H9 (cell line): ENCODE data around the gene CNGA4. TPM values are rescaled to one million over a fixed set of nuclear protein-coding genes. Genes with fewer than 3 reads are reported as not detected.

ENCODE experiments used
- DNase-seq: peaks from one replicate; pipeline ENCODE4 v3.0.0-alpha.2; 2017
- H2AFZ ChIP-seq: one replicate; pipeline ENCODE4 v1.6.1; 2013; ENCODE audit warnings: mild to moderate bottlenecking, low read length, control low read depth, moderate library complexity
- H2AK5ac ChIP-seq: 2 replicates; pipeline ENCODE4 v1.6.1; 2013; ENCODE audit warnings: low read length, control low read depth, mixed read lengths; ENCODE audit not compliant: insufficient read length
- H2BK120ac ChIP-seq: one replicate; pipeline ENCODE4 v1.6.1; 2013; ENCODE audit warnings: low read depth, mild to moderate bottlenecking, low read length, control low read depth, inconsistent platforms; ENCODE audit not compliant: poor library complexity, severe bottlenecking
- H2BK12ac ChIP-seq: 2 replicates; pipeline ENCODE4 v1.6.1; 2013; ENCODE audit warnings: low read length, control low read depth, mixed read lengths, low read depth; ENCODE audit not compliant: insufficient read length
- H2BK15ac ChIP-seq: 2 replicates; pipeline ENCODE4 v1.6.1; 2013; ENCODE audit warnings: low read depth, low read length, control low read depth
- H2BK20ac ChIP-seq: one replicate; pipeline ENCODE4 v1.6.1; 2013; ENCODE audit warnings: low read depth, mild to moderate bottlenecking, low read length, control low read depth, inconsistent platforms; ENCODE audit not compliant: poor library complexity, severe bottlenecking
- H2BK5ac ChIP-seq: 2 replicates; pipeline ENCODE4 v1.6.1; 2013; ENCODE audit warnings: low read length, control low read depth, mixed read lengths; ENCODE audit not compliant: insufficient read length
- H3K14ac ChIP-seq: 2 replicates; pipeline ENCODE4 v1.6.1; 2013; ENCODE audit warnings: low read length, control low read depth; ENCODE audit not compliant: insufficient read depth
- H3K18ac ChIP-seq: 2 replicates; pipeline ENCODE4 v1.6.1; 2013; ENCODE audit warnings: low read depth, mild to moderate bottlenecking, mixed read lengths, low read length, control low read depth; ENCODE audit not compliant: insufficient read length
- H3K23ac ChIP-seq: 2 replicates; pipeline ENCODE4 v1.6.1; 2013; ENCODE audit warnings: low read length, control low read depth, mixed read lengths, low read depth; ENCODE audit not compliant: insufficient read length
- H3K23me2 ChIP-seq: 2 replicates; pipeline ENCODE4 v1.6.1; 2013; ENCODE audit warnings: low read depth, mild to moderate bottlenecking, mixed read lengths, low read length, control low read depth; ENCODE audit not compliant: insufficient read length, poor library complexity, severe bottlenecking
- H3K27ac ChIP-seq: 2 replicates; pipeline ENCODE4 v1.5.1; 2013; ENCODE audit warnings: low read length, control low read depth, mixed read lengths, low read depth; ENCODE audit not compliant: insufficient read length
- H3K27me3 ChIP-seq: 2 replicates; pipeline ENCODE4 v1.6.1; 2013; ENCODE audit warnings: low read length, control low read depth, inconsistent platforms; ENCODE audit not compliant: insufficient read depth
- H3K4ac ChIP-seq: 2 replicates; pipeline ENCODE4 v1.6.1; 2013; ENCODE audit warnings: low read depth, mild to moderate bottlenecking, control low read depth, inconsistent platforms, low read length, moderate library complexity
- H3K4me1 ChIP-seq: 2 replicates; pipeline ENCODE4 v1.6.1; 2013; ENCODE audit warnings: low read length, control low read depth, inconsistent platforms; ENCODE audit not compliant: insufficient read depth
- H3K4me2 ChIP-seq: 2 replicates; pipeline ENCODE4 v1.6.1; 2013; ENCODE audit warnings: low read length, control low read depth, mixed read lengths; ENCODE audit not compliant: insufficient read length, insufficient read depth
- H3K56ac ChIP-seq: 2 replicates; pipeline ENCODE4 v1.6.1; 2013; ENCODE audit warnings: low read depth, mild to moderate bottlenecking, mixed read lengths, low read length, control low read depth; ENCODE audit not compliant: insufficient read length
- H3K79me1 ChIP-seq: 2 replicates; pipeline ENCODE4 v1.6.1; 2013; ENCODE audit warnings: low read depth, mild to moderate bottlenecking, moderate library complexity, low read length, control low read depth, inconsistent platforms; ENCODE audit not compliant: insufficient read depth, poor library complexity, severe bottlenecking
- H3K79me2 ChIP-seq: 2 replicates; pipeline ENCODE4 v1.6.1; 2013; ENCODE audit warnings: low read length, control low read depth, inconsistent platforms; ENCODE audit not compliant: insufficient read depth
- H3K9ac ChIP-seq: 2 replicates; pipeline ENCODE4 v1.6.1; 2013; ENCODE audit warnings: low read length, control low read depth, mixed read lengths; ENCODE audit not compliant: insufficient read length; ENCODE audit errors: extremely low read depth
- H3K9me3 ChIP-seq: one replicate; pipeline ENCODE4 v1.6.1; 2013; ENCODE audit warnings: low read depth, low read length, inconsistent platforms; ENCODE audit not compliant: control insufficient read depth
- H3T11ph ChIP-seq: one replicate; pipeline ENCODE4 v1.6.1; 2013; ENCODE audit warnings: mild to moderate bottlenecking, low read length, control low read depth, inconsistent platforms
- H4K20me1 ChIP-seq: one replicate; pipeline ENCODE4 v1.6.1; 2013; ENCODE audit not compliant: control insufficient read depth, insufficient read length, insufficient read depth
- H4K5ac ChIP-seq: 2 replicates; pipeline ENCODE4 v1.6.1; 2013; ENCODE audit warnings: low read depth, mild to moderate bottlenecking, mixed read lengths, low read length, control low read depth; ENCODE audit not compliant: insufficient read length
- H4K8ac ChIP-seq: replicated peaks from 2 replicates; pipeline ENCODE4 v1.6.1; 2013; ENCODE audit warnings: low read length, control low read depth, mixed read lengths, low read depth; ENCODE audit not compliant: insufficient read length
- H4K91ac ChIP-seq: 2 replicates; pipeline ENCODE4 v1.6.1; 2013; ENCODE audit warnings: low read depth, mild to moderate bottlenecking, moderate library complexity, mixed read lengths, low read length, control low read depth; ENCODE audit not compliant: insufficient read length
- H3K27ac Mint-ChIP-seq, 3 experiments: 2 replicates in 2 of 3; 3 replicates in 1 of 3; pipeline ENCODE4 v1.8.0; 2020 to 2021; ENCODE audit warnings: mixed read lengths in 3 of 3, mild to moderate bottlenecking in 1 of 3, moderate library complexity in 1 of 3
- H3K27me3 Mint-ChIP-seq: 2 replicates; pipeline ENCODE4 v1.8.0; 2021; ENCODE audit warnings: low read depth, mild to moderate bottlenecking, moderate library complexity, mixed read lengths
- H3K36me3 Mint-ChIP-seq, 3 experiments: 2 replicates in 2 of 3; 3 replicates in 1 of 3; pipeline ENCODE4 v1.8.0; 2020 to 2021; ENCODE audit warnings: low read depth in 3 of 3, mixed read lengths in 3 of 3; ENCODE audit not compliant: insufficient read depth in 1 of 3
- H3K4me1 Mint-ChIP-seq, 2 experiments: 2 replicates each; pipeline ENCODE4 v1.8.0; 2020; ENCODE audit warnings: mixed read lengths in 2 of 2
- H3K4me3 Mint-ChIP-seq, 2 experiments: 2 replicates in 1 of 2; 3 replicates in 1 of 2; pipeline ENCODE4 v1.8.0; 2020 to 2021; ENCODE audit warnings: mild to moderate bottlenecking in 2 of 2, mixed read lengths in 2 of 2, moderate library complexity in 1 of 2
- H3K9me3 Mint-ChIP-seq, 2 experiments: 2 replicates in 1 of 2; 3 replicates in 1 of 2; pipeline ENCODE4 v1.8.0; 2020; ENCODE audit warnings: mild to moderate bottlenecking in 2 of 2, mixed read lengths in 2 of 2, moderate library complexity in 1 of 2
- WGBS: extraction: QIAGEN DNeasy Blood & Tissue Kit; methylation state at CpG from one replicate; pipeline ENCODE4 v1.1.7; 2013; ENCODE audit warnings: missing lambda C conversion rate, low lambda C conversion rate, mixed read lengths; ENCODE audit not compliant: insufficient read length; ENCODE audit errors: extremely low coverage; 5-methylcytosine and 5-hydroxymethylcytosine counted together
- total RNA-seq: library from RNA; stranded (reverse); gene quantifications from 2 replicates; pipeline ENCODE4 v1.2.1, GENCODE V29; 2021
- TF ChIP-seq, protein P1 (sequence below): fragments of 200-600 bp; sonication (generic); conservative IDR thresholded peaks from 3 replicates; pipeline ENCODE4 v1.8.0; 2021; ENCODE audit warnings: antibody characterized with exemption, mild to moderate bottlenecking

Gene CNGA4
- total RNA-seq, 1 experiment from 2014 or later = 0.11 TPM

- no peak overlapping the region for H2BK5ac ChIP-seq
- Mint-ChIP-seq H3K36me3 (peaks cover 5 to 28% (median 17%) of the 10 kb centered on the region in 3 experiments; a peak in 4 of 7 replicates), H3K9me3 (no peaks in the 10 kb centered on the region), H3K4me3 (no peak overlapping the region), H3K27me3 (no peaks in the 10 kb centered on the region), H3K4me1 (no peaks in the 10 kb centered on the region), H3K27ac (no peak overlapping the region)
- no peak overlapping the region for H4K5ac ChIP-seq
- no peak overlapping the region for H2BK12ac ChIP-seq
- H3K56ac ChIP-seq = no peak overlapping the region
- no peak overlapping the region for H2AFZ ChIP-seq
- TF ChIP-seq, protein P1, sequence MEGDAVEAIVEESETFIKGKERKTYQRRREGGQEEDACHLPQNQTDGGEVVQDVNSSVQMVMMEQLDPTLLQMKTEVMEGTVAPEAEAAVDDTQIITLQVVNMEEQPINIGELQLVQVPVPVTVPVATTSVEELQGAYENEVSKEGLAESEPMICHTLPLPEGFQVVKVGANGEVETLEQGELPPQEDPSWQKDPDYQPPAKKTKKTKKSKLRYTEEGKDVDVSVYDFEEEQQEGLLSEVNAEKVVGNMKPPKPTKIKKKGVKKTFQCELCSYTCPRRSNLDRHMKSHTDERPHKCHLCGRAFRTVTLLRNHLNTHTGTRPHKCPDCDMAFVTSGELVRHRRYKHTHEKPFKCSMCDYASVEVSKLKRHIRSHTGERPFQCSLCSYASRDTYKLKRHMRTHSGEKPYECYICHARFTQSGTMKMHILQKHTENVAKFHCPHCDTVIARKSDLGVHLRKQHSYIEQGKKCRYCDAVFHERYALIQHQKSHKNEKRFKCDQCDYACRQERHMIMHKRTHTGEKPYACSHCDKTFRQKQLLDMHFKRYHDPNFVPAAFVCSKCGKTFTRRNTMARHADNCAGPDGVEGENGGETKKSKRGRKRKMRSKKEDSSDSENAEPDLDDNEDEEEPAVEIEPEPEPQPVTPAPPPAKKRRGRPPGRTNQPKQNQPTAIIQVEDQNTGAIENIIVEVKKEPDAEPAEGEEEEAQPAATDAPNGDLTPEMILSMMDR = no peak
- H3K9me3 ChIP-seq = no peaks in the 10 kb centered on the region
- H4K20me1 ChIP-seq = no peaks in the 10 kb centered on the region
- no peak overlapping the region for H2BK120ac ChIP-seq
- H3K14ac ChIP-seq = no peak overlapping the region
- no peak overlapping the region for H3K9ac ChIP-seq
- no peaks in the 10 kb centered on the region for H3K4me1 ChIP-seq
- H3T11ph ChIP-seq = no peak overlapping the region
- no peak overlapping the region for H3K18ac ChIP-seq
- no peak overlapping the region for H2BK20ac ChIP-seq
- H3K27ac ChIP-seq = no peak overlapping the region
- H2BK15ac ChIP-seq = no peak overlapping the region
- no peaks in the 10 kb centered on the region for H3K27me3 ChIP-seq
- H3K4ac ChIP-seq = no peak overlapping the region
- no peak overlapping the region for H3K4me2 ChIP-seq
- no peak overlapping the region for H4K91ac ChIP-seq
- H3K23me2 ChIP-seq = no peaks in the 10 kb centered on the region
- no peaks in the 10 kb centered on the region for H3K79me1 ChIP-seq
- H3K79me2 ChIP-seq = no peaks in the 10 kb centered on the region
- no peak overlapping the region for H2AK5ac ChIP-seq
- no CpG with 5 or more reads among the region's 12 CpGs for WGBS
- H3K23ac ChIP-seq = no peak overlapping the region
- H4K8ac ChIP-seq = no peak overlapping the region
- no peak for DNase-seq
Measured at GRCh38 chr11:6209801-6210200, 29.1 kb upstream of the CNGA4 start.
